ENCODE data around the gene RAPGEF1.

The RAPGEF1 gene

DNA sequence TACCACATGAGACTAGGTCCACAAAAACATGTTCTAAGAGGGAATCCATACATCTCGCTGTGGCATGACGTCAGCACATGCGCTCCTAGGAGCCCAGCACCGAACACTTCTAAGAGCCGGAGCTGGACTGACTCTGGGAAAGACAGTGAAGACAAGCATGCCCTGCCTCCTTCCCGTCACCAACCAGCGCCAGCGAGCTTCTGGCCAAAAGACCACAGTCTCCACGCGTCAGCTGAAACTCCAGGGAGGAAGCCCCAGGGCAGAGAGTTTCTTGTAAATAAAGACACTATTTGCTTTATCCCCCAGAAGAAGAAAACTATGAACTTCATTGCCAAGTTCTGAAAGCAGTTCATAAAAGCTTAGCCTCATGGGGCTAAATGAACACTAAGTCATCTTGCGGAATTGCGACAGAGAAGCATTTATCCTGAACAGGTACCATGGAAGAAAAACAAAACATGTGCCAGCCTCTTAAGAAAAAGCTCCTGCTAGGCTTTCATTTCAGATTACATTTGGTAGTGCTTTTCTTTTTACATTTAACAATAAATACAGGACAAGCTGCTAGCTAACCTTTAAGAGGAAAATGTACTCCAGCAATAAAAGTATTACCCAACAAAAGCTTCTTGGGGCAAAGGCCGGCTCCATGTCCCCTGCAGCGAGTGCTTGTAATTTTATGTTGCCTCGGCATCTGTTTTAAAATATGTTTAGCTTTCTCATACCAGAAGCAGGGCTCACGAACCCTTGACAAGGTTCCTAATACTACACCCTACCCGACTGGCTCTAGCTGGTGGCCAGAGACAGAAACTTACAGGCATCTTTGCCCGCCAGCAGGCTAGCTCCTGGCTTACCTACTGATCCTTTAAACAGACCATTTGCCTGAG is 98.0 kb downstream of the RAPGEF1 start:
- no peak for DNase-seq (ENCODE audit: low spot score)

DNA sequence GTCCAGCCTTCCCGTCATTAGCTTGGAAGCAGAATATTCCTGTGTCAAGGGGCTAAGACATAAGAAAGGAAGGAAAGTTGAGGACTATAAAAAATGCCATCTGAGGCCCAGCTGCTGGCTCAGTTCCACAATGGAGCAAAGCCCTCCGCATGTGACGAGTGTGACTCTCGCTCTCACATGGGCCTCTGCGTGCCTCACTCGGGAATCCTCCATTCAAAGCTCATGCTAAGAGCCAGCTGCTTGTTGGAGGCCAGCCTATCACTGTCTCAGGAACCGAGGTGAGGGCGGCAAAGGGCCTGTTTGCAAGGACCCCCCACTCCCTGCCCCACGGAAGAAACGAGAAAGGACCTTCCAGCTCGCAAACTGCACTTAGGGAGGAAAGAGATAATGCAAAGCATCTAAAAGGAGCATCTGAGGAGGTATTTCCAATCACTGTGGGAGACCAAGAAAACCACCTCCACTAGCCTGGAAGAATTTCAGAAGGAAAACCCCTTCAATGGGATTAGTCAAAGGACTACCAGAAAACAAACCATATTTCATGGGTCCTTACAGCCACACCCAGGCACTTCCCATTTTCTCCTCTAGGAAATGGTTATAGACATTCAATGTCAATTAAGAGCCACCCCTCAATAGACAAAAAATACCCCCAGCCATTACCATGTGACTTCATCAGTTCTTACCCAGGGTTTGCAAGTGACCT is 99.3 kb downstream of the RAPGEF1 start:
- DNase-seq (ENCODE audit: low spot score): no peak

DNA sequence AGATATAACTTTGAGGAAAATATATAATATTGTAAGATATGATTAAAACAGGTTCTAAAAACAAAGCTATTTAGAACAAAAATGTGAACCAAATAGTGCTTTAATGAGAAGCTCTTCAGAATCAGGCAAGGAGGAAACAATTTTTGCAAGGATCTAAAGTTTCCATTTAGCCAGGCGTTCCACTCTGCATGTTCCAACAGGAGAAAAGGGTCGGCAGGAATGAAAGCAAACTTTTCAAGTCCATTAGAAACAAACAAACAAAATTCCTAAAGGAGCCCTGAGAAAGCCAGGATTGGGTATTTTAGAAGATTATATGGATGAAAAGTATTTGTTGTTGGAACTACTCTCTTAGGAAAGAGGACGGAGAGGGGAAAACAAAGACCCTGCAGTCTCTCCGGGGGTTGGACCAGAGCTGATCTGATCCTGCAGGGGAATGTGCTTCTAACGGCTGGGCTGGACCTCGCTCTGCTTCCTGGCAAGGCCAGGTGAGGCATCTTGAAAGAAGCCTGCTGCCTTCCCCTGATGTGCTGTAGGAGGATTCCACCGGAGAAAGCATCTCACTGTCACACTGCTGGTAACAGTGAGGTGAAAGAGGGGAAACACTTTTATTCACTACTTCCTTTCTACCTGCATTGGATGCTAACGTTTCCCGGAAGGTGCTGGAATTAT is 100.0 kb downstream of the RAPGEF1 start:
- DNase-seq (ENCODE audit: low spot score): no peak

DNA sequence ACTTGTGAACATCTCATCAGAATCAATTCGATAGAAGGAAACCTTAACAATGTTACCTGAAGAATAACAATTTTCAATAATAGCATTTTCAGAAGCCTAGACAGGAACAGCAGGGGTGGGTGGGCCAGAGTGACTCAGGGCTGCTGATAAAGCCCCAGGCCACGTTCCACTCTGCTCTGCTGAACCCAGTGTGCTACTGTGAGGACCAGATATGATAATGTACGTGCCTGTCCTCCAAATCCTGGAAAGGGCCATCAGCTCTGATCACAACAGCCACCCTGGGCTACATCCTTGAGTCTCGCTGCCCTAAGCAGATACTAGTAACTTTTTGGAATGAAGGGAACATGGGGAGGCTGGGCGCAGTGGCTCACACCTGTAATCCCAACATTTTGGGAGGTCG is 103.3 kb downstream of the RAPGEF1 start:
- DNase-seq (ENCODE audit: low spot score): no peak

DNA sequence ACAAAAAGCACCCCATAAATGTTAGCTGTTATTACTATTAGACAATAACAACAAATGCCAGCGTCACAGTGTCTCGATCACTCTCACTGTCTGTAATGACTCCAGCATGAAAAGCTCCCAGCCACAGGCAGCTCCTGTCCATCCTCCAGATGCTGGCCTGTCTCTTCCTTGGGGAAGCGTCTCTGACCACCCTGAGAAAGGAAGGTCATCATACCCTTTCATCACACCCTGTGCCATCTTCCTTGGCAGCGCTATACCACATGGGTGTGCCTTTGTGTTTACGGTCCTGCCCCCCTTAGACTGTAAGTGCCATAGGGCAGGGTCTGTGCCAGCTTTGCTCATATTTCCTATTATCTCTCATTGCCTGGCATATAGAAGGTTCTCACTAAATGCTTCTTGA is 104.0 kb downstream of the RAPGEF1 start:
- no peak for DNase-seq (ENCODE audit: low spot score)

DNA sequence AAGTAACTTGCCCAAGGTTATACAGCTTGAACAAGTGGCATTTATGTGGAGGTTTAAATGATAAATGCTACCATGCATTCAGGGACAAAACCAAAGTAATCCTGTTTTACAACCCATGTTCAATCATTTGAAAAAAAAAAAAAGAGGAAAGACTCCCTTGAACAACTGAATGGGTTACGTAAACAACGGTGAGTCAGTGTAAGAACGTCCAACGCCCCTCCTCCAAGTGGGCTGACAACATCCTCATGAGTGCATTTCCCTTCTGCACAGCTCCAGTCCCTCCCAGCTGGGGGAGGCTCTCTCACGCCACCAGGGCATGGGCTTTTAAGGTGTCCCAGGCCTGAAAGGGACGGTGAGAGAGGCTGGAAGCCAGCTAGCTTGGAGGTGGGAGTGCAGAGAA is 104.6 kb downstream of the RAPGEF1 start:
- peak; percentile 86 for DNase-seq (ENCODE audit: low spot score)

DNA sequence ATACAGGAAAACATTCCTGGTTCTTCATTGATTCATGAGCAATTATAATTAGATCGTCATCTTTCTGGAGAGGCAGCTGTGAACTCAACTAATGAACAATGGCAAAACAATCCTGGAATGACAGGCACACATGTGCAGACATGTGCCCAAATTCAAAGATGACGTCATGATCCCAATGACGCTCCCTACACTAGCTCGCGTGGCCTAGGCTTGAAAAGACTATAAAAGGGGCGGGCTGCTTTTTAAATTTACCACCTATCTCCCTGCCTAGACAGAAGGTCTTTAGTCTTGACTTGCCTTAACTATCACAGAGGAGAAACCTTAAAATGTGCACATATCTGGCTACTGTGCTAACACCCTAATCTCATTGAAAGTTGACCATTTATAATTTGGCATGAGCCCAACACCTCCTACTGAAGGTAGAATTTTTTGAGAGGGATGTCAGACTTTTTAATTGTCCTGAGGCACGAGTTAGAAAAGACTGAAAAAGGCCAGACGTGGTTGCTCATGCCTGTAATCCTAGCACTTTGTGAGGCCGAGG is 106.3 kb downstream of the RAPGEF1 start:
- no peak for DNase-seq (ENCODE audit: low spot score)

DNA sequence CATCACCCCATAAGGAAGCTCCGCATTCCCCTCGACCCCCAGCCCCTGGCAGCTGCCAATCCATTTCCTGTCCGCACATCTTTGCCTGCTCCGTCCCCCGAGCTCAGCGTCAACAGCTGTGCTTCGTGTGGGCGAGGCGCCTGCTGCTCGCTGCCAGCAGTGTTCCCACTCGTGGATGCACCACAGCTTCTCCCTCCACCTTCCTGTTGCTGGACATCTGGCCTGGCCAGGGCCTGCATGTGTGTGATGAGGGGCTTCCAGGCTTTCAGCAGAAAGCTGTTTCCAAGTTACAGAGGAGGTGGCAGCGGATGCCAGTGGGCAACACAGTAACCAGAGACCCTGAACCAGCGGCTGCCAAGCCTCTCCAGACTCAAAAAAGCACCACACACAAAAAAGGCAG is 108.6 kb downstream of the RAPGEF1 start:
- no peak for DNase-seq (ENCODE audit: low spot score)

DNA sequence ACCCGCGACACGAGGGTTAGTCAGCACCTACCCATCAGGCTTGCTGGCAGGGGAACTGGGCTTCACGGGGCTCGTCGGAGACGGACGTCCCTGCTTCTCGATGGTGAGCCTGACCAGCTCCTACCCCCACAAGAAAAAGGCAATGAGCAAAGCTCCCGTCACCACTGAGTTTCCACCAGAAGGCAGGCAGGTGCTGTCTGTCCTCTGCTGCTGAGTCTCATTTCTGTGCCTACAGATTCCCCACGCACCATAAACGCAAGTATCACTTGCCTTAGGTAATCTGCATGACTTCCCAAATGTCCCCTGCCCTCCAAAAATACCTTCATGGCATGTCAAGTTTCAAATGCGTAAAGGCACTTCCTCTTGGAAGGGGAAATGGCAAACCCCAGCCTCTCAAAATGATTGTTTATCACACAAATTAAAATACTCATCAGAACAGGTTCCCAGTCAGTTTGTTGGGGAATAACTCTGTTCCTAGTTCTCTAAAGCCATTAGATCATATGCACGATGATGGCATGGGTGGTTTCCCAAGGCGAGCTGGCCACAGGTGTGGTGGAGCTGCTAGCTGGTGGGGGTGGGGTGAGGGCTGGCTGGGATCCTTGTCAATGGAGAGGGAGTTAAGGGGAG is 109.6 kb downstream of the RAPGEF1 start:
- DNase-seq (ENCODE audit: low spot score): no peak

DNA sequence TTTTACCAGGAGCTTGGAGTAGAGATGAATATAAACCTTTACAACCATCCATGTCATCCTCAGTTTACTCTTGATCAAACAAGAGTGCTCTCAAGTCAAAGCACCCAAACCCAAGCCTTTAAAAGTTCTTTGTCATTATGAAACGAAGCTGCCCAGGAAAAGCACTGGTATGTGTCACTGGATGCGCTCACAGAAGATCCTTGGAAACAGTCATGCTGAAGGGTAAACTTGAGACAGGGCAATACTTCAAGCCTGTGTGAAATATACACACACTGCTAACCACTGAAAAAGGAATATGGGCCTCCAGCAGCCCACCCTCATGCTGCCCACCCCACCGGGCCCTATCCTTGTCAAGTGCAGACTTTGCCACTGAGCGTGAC is 110.1 kb downstream of the RAPGEF1 start:
- DNase-seq (ENCODE audit: low spot score): no peak

DNA sequence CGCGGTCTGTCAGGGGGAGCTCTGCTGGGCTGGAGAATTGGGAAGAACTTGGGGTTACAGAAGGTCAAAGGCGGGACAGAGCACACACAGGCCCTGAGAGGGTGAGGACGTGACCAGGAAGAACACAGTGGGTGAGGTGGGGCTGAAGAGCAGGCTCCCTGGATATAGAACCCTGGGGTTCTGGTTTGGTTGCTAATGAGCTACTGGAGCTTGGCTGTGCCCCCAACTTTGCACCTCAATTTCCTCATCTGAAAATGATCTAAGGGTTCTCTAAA is 110.7 kb downstream of the RAPGEF1 start:
- DNase-seq (ENCODE audit: low spot score): no peak

DNA sequence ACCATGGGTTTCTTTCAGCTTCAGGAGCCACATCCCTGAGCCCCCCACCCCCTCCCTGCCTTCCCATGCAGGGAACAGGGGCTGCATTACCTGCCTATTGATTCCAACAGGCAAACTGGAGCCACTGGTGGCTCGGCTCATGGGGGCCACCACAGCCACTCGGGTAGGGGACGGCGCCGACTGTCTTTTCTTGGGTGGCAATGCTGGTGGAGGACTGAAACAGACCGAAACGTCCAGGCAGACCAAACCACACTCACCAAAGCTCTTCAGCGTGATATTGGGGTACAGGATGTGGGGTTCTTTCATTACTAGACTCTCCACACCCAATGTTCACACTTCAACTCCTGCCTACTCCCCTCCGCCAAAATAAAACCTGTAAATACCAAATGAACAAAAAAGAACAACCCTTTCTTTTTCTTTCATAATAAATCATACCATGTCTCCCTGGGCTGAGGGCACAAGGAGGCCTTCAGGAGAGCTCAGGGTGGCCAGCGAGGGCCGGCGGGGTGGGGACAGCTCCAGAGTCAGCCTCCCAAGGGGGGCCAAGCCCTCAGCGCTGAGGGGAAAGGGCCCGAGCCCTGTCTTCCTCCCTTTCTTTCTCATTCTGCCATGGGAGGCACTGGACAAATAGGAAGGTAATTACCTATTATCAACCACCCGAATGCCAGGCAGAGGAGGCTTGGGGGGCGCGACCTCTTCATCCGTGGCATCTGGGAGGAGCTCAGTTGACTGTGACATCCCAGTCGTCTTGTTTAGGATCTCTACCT is 111.2 kb downstream of the RAPGEF1 start:
- no peak for DNase-seq (ENCODE audit: low spot score)

DNA sequence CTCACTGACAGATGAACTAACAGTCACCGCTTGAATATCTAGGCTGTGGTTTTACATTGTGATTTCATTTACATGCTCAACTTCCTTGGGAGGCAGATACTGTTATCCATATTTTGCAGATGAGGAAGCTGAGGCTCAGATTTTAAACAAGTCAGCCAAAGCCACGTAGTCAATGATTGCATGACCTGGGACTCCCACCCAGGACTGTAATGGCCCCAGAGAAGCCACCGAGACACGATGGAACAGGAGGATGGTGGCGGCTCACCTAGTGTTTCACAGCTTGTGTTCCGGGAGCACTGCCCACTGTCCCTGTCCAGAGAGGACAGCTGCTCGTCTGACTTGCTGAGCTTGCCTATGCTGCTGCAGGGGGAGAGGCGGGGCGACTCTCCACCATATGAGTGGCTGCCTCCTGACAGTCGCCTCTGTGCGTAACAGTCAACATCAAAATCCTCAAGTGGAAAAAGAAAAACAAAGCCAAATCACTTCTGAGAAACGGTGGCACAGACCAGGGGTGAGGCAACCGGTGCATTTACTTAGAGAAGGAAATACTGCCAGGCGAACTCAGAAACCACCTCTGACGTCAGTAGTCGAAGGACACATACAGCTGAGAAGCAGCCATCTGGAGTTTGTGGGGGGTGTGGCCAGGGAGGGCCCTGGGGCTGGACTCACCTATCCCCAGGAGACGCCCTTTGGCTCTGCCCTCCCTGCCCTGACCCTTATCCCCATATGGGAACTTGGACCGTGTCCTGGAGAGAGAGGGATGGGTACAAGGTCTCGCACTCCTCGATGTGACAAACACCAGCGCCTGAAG is 112.0 kb downstream of the RAPGEF1 start:
- DNase-seq (ENCODE audit: low spot score): no peak

DNA sequence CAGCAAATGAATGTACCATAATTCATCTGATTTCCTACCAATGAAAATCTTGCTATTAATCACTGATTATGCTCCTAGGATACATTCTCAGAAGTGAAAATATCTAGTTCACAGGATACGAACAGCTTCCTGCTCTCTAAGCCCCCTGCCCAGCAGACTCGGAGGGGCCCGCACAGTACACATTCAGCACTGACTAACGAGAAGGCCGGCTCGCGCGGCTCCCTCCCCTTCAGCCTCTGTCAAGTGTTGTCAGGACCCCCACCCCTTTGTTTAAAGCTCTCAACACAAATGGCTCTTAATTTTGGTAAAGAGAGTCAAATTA is 112.6 kb downstream of the RAPGEF1 start:
- no peak for DNase-seq (ENCODE audit: low spot score)

DNA sequence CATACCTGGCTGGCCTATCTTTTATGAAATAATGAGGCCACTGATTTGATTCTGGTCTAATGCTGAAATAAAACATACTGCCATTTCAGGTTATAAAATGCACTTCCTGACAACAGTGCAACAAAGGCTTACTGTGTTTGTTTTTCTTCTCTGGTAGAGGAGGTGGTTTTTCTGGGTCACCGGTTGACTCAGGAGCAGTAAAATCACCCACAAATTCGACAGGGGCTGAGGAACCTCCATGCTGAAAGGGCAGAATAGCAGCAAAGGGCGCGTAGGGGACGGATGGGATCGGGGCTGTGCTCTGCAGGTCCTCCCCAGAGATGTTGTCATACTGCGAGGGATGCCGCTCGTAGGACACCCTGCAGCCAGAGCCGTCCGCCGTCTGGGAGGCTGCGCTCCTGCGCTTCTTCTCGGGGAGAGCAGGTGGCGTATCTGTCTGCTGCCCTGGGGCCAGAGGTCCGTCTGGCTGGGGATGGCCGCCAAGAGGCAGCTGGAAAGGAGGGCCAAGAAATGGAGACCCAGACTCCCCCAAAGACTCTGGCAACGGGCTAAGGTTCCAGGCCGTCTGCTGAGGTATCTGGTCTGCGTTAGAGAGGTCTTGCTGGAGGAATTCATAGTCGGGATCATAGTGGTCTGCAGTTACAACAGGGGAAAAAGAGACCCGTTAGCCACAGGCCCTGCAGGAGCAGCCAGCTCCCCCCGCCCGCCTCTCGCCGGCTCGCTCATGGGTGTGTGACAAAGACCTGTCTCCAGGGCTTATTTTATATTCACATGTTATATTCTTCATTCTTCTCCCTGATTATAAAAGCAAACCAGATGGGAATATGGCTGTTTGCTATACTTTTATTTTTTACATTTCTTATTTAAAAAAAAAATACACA is 113.8 kb downstream of the RAPGEF1 start:
- no peak for DNase-seq (ENCODE audit: low spot score)

DNA sequence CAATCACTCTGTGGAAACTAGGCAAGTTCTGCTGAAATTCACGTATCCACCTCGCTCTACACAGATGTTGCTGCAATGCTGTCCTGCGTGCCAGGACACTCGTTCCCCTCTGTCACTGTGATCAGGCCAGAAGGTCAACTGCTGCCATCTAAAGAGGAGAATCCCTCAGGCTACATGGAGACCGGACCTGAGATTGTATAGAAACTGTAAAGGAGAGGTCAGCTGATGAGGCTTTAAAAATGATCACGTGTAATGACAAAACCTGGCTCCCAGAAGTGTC is 114.4 kb downstream of the RAPGEF1 start:
- no peak for DNase-seq (ENCODE audit: low spot score)

DNA sequence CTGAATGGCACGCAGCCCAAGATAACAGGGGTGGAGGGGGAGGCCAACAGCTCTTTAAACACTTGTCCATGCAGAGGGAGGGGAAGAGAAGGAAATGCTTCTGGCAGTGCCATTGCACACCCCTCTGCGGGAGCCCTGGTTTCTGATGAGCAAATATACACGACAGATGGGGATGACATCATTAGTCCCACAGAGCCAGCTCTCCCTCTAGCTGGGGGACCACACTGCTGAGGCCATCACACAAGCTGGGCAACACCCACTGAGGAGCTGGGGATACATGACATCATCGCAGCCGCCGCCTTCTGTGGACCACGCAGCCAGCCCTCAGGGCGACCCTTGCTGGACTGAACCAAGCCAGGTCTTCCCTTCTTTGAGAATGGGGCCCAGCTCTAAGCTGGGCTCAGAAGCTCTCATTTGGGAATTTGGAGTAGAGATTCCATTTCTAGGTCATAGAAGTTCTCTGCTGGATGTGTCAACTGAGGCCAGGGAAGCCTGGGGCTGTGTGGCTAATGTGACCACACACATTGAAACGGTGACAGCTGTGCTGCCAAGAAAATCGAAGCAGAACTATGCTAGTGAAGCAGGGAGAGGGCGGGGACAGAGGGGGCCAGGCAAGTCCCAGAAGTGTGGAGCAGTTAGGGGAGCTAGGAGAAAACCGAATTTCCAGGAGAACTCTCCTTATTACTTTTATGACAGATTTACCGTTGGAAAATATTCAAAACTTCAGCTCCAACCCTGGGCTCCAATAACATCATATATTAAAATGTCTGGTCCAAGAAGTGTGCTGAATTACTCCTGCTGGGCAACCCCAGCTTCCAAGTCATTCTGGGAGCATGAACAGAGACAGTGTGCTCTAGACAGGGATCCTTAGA is 115.0 kb downstream of the RAPGEF1 start:
- DNase-seq (ENCODE audit: low spot score): no peak

DNA sequence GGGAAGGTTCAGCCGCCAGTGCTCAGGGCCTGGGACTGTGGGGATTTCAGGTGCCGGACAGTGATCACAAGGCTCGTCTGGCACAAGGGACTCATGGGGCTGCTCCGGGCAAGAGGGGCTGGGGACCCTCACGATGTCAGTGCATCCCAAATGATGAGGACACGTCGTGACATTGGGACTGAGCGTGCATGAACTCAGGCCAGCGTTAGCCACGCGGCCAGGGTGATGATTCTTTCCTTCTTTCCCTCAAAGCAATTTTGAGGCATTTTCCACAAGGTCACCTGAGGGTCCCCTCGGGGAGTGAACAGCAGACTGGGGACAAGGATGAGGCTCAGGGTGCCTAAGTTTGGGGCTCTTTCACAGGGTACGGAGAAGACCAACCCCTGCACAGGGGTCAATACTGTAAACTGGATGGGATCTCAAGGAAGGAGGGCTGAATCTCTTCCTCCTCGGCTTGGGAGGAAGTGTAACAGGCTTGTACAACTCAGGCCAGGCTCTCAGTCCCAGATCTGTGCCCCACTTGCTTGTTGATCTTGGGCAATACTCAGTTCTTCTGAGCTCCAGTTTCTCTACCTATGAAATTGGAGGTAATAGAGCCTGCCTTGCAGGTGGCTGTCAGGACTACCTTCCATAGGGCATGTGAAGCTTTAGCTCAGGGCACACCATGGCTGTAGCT is 116.1 kb downstream of the RAPGEF1 start:
- no peak for DNase-seq (ENCODE audit: low spot score)

DNA sequence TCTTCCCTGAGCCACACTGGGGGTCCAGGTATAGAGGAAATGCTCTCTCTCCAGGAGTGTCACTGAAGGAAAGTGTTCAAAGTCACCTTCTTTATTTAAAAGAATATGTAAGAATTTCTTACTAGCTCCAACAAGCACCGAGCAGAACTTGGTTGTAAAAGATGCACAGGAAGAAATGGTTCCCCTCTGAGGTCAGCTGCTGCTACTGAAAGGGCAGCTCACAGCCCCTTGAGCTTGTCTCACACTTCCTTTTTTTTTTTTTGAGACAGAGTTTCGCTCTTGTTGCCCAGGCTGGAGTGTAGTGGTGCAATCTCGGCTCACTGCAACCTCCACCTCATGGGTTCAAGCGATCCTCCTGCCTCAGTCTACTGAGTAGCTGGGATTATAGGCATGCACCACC is 117.4 kb downstream of the RAPGEF1 start:
- no peak for DNase-seq (ENCODE audit: low spot score)
